Stimulated activated CD4-positive, alpha-beta T cell treated with anti-CD3 and anti-CD28 coated beads, TNF-alpha, amount 100 ng/mL, for 1 hour (primary cell): ENCODE measurements around the gene RAB43.

Experiments
- DNase-seq, 3 donors: peaks; one replicate each; pipeline ENCODE4 v3.0.0-alpha.2; 2020; ENCODE audit warnings: low read depth in 3 of 3, low spot score in 1 of 3

RAB43 gene

DNA sequence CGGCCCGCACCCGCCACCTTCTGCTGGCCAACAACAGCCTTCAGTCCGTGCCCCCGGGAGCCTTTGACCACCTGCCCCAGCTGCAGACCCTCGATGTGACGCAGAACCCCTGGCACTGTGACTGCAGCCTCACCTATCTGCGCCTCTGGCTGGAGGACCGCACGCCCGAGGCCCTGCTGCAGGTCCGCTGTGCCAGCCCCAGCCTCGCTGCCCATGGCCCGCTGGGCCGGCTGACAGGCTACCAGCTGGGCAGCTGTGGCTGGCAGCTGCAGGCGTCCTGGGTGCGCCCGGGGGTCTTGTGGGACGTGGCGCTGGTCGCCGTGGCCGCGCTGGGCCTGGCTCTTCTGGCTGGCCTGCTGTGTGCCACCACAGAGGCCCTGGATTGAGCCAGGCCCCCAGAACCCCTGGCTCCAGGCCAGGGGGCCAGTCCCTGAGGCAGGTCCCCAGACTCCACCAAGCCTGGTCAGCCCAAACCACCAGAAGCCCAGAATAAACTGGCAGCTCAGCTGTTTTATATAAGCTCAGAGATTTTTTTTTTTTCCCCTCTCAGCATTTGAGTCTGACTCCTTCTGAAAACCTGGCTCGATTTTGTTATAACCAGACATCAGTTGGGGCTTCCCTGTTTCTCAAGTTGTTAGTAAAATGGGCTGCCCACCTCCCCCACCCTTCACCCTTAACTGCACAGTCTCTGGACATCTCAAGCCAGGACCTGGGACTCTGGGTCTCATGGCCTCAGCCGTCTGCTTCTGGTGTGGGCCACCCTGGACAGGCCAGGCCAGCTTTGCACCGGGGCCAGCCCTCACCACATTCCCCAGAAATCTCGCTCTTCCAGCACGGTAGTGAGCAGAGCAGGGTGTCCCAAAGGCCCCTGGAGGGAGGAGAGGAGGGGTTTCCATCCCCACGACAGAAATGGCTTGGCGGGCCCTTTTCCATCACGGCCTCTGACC is 59.4 kb downstream of the RAB43 start:
- no peak for DNase-seq

DNA sequence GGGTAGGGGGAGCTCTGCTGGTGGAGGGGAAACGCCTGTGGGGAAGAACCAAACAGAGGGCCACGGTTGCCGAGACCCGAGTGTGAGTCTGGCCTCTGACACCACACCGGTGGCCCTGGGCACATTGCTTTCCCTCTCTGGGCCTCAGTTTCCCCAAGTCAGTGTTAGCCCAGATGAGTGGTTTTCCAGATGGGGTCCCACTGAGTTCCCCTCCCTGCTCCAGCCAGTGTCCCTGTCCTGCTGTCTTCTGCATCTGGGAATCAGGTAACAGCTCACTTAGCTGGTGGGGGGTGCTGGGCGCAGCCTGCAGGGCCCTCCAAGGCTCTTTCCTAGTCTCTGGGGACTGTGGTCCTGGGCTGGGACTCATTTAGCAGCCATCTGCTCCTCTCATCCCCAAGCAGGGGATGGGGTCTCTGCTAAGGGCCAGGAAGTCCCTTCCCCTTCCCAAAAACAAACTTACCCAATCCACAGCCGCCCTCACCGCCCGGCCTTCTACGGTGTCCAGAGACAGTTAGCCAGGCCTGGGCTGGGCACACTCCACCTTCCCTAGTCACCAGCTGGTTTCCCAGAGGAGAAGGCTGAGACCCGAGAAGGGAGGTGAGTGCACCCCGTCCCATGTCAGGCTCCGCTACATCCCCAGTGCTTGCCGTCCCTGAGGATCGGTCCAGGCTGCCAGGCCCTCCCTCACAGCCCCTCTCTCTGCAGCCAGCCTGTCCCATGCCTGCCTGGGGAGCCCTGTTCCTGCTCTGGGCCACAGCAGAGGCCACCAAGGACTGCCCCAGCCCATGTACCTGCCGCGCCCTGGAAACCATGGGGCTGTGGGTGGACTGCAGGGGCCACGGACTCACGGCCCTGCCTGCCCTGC is 60.3 kb downstream of the RAB43 start:
- DNase-seq = no peak

DNA sequence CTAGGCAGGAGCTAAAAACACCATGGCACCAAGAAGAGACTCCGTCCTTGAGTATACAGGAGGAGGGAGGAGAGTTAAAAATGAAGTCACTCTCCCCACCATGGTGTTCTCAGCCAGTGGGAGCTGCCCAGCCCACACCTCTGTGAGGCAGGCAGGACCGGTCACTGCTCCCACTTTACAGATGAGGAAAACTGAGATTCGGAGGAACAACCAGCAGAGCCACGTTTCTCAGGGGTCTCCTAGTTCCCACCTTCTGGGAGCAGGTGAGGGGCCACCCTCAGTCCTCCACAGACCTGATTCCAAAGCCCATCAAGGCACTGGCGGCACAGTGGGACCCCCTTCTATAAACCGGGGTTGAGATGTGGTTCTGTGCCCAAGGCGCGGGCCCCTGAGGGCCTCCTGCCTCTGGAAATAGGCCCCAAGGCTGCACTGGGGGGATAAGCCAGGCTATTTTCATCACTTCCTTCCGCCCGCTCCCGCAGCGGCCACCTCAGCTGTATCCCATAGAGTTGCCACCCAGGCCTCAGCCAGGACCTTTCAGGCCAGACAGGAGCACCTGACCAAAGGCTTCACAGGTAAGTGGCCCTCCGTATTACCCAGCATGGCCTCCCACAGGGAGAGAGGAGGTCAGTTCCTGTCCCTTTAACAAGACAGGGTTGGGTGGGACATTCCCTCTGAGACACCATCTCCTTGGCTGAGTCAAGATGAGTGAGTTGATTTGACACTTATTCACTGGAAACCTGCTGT is 61.2 kb downstream of the RAB43 start, which contains the start of gene GP9:
GP9 (plus strand) TSS at position 504 of the 747 bp plus-strand sequence. CDS start 961 bp downstream, outside the sequence.
- no peak for DNase-seq

- no peak for DNase-seq
Measured at GRCh38 chr3:129059311-129059958, 62.2 kb downstream of the RAB43 start.

DNA sequence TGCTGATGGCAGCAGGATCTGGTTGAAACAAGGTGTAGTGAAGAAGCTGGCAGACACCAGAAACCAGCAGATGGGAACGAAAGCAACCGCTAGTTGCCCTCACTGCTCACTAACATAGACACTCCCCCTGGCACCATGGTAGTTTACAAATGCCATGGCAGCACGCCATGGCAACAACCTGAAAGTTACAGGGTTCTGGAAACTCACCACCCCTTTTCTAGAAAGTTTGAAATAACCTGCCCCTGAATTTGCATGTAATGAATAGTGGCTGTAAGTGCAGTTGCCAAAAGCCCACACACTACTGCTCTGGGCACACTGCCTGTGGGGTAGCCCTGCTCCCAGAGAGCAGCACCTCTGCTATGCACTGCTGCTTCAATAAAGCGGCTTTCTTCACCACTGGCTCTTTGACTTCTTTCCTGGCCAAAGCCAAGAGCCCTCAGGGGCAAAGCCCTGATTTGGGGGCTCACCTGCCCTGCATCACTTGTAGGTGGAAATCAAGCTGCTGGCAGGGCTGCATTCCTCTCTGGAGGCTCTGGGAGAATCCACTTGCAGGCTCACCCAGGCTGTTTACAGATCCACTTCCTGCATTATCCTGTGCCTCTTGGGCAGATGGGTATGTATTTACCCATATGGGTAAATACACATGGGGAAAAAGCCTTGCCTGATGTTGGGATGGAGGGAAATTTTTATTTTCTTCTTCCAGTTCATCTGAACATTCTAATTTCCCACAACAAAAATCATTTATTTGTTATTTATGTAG is 63.0 kb downstream of the RAB43 start:
- no peak for DNase-seq

DNA sequence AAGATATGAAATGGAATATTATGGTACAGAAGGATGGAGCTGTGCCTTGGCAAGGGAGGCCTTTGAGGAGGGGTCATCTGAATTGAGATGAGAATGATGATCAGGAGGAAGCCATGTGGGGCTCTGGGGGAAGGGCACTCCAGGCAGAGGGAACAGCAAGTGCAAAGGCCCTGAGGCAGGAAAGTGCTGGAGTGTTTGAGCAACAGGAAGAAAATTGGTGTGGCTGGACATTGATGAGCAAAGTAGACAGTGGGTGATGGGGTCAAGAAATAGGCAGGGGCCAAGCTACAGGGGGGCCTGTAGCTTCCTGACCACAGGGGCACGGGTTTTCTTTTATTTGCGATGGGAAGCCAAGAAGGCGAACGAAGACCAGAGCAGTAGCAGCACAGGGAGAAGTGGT is 64.4 kb downstream of the RAB43 start:
- DNase-seq = no peak

- no peak for DNase-seq
Measured at GRCh38 chr3:129056451-129057173, 65.0 kb downstream of the RAB43 start.

- no peak for DNase-seq
Measured at GRCh38 chr3:129054605-129055104, 66.9 kb downstream of the RAB43 start.

- DNase-seq = no peak
Measured at GRCh38 chr3:129052675-129053074, 68.9 kb downstream of the RAB43 start.

DNA sequence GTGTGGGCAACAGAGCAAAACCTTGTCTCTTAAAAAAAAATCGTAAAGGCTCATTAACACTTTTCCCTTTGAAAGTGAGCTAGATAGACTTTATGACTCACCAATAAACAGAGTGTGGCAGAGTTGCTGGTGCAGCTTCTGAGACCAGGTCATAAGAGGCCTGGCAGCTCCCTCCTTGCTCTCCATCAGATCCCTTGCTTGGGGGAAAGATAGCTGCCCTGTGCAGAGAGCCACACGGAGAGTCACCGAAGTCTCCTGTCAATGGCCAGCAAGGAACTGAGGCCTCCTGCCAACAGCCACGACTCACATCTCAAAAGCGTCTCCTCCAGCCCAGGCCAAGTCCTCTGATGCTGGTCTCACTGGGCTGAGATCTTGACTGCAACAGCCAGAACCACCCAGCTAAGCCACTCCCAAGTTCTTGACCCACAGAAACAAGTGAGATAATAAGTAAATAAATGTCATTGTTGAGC is 69.7 kb downstream of the RAB43 start:
- DNase-seq = no peak

DNA sequence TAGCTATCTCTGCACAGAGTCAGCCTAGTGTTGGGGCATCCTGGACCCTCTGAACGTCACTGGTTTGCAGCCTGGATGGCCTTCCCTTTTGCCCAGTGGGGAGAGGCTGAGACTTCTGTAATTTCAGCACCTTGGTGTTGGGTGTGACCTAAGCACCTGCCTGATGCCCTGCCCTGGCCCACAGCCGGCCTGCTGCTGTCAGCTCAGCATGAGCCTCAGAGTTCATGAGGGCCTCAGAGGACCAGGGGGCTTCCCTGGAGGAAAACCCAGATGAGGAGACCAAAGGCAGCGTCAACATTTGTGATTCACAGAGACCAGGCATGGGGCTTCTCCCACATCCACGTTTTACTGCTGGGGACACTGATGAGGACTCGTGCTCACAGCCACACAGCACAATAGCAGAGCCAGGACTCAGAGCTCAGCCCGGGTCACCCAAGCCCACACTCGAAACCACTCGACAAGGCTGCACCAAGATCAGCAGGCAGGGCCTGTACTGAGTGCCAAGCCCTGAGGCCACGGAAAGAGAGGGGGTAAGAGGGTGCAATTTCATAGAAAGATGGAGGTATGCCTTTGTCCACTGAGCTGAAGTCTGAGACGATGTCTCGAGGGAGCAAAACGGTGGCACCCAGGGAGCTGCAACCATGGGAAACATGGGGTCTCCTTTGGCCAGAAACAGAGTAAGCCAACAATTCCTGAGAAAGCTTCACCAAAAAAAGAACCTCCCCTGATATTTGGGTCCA is 70.9 kb downstream of the RAB43 start:
- DNase-seq = no peak

DNA sequence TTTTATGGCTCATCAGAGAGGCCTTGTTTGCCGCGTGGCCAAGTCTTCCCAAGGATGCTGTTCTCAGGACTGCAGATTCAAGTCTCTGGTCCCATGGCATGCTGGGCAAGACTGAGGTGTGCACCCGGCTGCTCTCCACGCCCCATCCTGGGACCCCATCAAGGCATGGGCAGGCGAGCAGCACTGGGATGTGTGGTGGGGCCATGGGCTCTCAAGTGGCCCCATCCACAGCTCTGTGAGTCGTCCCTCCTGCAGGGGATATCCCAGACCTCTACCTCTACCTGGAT is 74.1 kb downstream of the RAB43 start:
- DNase-seq = no peak

DNA sequence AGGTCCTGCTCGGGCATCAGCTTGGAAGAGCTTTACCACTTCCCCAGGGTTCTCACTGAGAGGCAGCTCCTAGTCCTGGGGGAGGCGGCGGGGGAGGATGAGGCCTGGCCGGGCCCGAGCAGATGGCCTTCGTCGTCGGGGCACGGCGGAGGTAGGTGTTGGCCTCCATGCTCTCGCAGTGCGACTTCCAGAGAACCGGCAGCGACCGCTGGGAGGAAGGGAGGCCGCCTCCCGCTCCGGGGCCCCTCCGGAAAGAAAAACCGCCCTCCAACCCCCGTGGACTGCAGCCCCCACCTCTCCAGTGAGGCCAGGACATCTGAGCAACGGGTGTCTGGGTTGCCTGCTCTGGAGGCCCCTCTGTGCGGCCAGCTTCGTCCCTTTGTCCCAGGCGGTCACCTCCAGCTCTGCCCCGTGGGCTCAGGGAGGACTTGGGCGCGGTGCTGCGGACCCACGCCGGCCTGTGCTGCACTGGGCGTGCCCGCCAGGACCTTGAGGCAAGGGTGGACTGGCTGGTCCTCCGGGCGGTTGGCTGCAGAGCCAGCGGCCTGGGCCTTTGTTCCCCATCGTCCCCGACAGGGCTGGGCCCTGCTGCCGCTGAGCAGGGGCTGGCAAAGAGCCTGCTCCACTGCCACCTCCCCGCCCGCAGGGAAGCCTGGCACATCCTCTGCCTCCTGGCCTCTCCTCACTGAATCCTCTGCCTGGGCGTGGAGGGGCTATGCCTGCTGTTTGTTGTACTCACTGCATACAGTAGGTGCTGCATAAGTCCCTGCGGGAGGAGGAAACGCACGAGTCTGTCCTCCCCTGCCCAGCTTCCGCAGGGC is 74.7 kb downstream of the RAB43 start:
- no peak for DNase-seq

DNA sequence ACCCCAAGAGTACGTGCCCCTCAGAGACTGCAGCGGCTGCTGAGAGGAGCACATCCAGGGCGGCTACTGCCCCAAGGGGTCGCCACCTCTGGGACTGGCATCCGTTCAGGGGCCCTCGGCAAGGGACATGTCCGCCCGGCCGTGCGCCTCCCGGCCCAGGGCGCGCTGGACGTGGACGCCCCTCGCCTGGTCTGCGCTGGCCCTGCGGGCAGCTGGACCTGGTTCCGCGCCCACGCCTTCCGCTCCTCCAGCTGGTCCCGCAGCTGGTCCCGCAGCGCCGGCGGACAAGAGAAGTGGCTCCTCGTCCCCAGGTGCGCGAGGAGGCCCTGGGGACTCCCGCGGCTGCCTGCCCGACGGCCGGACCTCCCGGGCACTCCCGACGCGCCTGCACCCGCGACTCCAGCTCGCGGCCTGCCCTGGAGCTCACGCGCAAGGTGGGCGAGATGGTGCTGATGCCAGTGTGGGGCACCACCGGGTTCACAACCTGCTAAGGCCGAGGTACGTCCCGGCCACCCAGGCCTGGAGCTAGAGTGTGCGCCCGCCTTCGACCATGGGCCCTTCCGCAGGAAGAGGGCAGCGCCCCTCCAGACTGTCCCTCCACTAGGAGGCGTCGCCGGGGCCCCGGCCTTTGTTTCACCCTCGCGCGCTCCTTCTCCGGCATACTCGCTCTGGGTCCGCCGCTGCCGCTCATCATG is 75.4 kb downstream of the RAB43 start:
- no peak for DNase-seq

DNA sequence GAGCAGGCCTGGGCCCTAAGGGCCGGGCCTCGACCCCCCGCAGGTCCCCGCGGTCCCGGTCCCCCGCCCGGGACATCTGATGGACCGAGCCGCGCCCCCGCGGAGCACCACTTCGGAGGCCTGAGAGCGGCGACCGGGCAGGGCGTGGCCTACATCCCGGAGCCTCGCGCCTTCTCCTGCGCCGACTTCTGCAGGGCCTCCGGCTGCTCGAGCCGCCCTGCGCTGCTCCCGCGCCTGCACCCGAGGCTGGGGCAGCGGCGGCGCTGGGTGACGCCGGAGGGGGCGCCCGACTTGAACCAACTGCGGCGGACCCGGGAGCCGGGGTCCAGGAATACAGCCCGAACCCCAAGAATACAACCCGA is 75.9 kb downstream of the RAB43 start:
- no peak for DNase-seq

DNA sequence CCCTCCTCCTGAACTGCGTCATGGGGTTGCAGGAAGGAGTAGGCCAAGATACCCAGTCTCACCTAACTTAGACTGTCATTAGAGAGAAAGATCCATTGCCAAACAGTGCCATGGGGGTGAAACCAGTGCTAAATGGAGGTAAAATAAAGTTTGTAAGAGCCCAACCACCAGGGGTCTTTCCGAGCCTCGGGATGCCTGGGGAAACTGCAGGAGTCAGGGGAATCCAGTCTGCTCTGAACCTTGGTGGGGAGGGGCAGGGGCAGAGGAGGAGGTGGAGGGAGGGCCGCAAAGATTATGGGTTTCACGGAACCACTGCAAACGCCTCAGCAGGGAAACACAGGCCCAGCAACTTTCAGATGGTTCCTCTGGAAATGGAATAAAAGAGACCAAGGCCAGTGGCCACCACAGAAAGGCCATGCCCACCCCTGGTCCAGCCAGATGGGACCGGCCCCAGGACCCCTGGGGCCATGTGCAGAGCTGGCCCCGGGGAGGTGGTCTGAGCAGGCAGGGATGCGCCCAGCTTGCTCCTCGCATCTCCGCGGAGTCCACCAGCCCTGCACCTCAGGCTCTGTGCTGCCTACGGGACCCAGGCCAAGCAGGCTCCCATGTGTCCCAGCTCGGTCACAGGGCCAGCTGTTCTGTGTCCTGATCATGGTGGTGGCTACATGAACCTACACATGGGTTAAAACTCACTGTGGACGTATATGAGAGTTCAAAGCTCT is 80.9 kb downstream of the RAB43 start:
- DNase-seq = no peak

DNA sequence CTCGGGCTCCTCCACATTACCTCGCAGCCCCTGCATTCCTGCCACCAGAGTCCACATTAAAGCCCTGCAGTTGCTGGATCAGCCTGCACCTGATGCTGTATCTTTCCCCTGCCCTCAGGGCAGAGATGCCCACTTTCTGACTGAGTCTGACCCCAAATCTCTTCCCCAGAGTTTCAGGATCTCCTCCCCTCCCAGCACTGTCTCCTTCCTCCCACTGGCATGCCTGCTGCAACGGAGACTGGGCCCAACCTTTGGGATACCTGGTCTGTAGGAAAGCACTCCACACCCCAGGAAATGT is 81.6 kb downstream of the RAB43 start:
- DNase-seq = no peak
